ENCODE results near the gene SCP2. TPM values are rescaled to one million over a fixed set of nuclear protein-coding genes. Genes with fewer than 3 reads are reported as not detected.

The SCP2 gene
- total and polyA plus RNA-seq, 2 of the 4 experiments (the other 2 are of a cell fraction): 70.4 to 83.1 TPM

DNA sequence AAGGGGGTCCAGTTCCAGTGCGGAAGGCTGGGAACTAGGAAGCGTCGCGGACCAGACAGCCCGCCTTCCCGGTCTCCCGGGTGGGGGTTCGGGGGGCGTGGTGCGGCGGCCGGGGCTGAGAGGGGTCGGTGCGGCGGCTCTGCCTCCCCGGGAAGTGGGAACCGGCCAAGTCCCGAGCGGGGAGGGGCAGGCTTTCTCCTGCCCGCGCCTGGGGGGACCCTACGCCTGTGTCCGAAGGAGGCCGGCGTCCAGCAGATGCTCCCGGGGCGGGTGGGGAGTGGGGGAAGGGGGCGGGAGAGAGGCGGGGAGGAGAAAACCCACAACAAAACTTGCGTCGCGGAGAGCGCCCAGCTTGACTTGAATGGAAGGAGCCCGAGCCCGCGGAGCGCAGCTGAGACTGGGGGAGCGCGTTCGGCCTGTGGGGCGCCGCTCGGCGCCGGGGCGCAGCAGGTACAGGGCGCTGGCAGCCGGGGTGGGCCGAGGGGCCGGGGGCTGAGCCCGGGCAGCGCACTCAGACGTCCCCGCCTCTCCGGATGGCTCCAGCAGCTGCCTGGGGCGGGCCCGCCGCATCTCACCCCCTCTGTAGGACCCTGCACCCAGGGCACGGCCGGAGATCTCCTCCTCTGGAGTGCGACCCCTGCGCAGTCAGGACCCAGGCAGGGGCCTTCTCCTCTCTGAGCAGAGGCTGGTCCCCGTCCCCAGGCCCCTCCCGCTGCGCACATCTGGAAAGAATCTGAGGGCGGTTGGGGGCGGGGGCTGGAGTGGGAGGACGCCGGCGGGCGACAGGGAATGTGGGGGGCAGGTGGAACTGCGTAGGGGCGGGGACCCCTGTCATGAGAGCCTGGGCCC, 135.0 kb downstream of the SCP2 start, which contains the start of gene PODN:
TSS of gene PODN (plus strand) at position 355 of the 849 bp plus-strand sequence. CDS start 7,643 bp downstream, outside the sequence.
- Histone ChIP-seq H2AK5ac (ENCODE audit: low read depth, low read length) (peak within 1 kb of the TSS; percentile 95), H3K9me3 (ENCODE audit: control insufficient read depth, insufficient read depth, low read length) (no peaks in the 10 kb centered on the region), H3K4ac (ENCODE audit: low read depth, low read length) (peak within 1 kb of the TSS; percentile 89), H3K36me3 (ENCODE audit: control insufficient read depth, insufficient read depth, low read length) (no peaks in the 10 kb centered on the region), H4K5ac (ENCODE audit: low read depth, low read length) (peak within 1 kb of the TSS; percentile 78), H2AFZ (replicated peaks; ENCODE audit: low read length, poor library complexity) (peak within 1 kb of the TSS; percentile 92), H3K4me1 (ENCODE audit: control insufficient read depth, insufficient read depth, low read length) (peaks cover 13% of the 10 kb centered on the region), H3K27me3 (ENCODE audit: control insufficient read depth, insufficient read depth, low read length) (peaks cover 2% of the 10 kb centered on the region; the same call in 1 of the 2 replicates), H3K79me1 (ENCODE audit: low read depth in 1 of 2, low read length in 2 of 2) (peaks cover 0 to 6% of the 10 kb centered on the region in 2 experiments; a peak in 1 of 4 replicates), H2AK9ac (replicated peaks; ENCODE audit: low read depth, low read length, poor library complexity) (peak within 1 kb of the TSS; percentile 77), H2BK20ac (ENCODE audit: low read depth, low read length) (peak within 1 kb of the TSS; percentile 57), H3K18ac (ENCODE audit: low read depth, low read length) (peak within 1 kb of the TSS; percentile 84), H2BK120ac (ENCODE audit: low read depth, low read length) (peak within 1 kb of the TSS; percentile 69), H3K4me3 (ENCODE audit: insufficient read depth, low read depth, low read length) (peak within 1 kb of the TSS; percentile 92), H3K23ac (ENCODE audit: low read depth, low read length) (peak within 1 kb of the TSS; percentile 77), H3K4me2 (ENCODE audit: low read depth, low read length) (peak within 1 kb of the TSS; percentile 92), H3K9me1 (ENCODE audit: insufficient read depth, low read length) (peaks cover 3% of the 10 kb centered on the region; the same call in 1 of the 2 replicates), H2BK5ac (ENCODE audit: low read depth, low read length, poor library complexity, severe bottlenecking) (peak within 1 kb of the TSS; percentile 29), H4K91ac (ENCODE audit: insufficient read depth, low read depth, low read length) (peak within 1 kb of the TSS; percentile 83), H3K9ac (ENCODE audit: low read depth, low read length) (peak within 1 kb of the TSS; percentile 70), H2BK15ac (ENCODE audit: low read depth, low read length) (peak within 1 kb of the TSS; percentile 34; the same call in 1 of the 3 replicates), H3K14ac (replicated peaks; ENCODE audit: low read depth, low read length) (peak within 1 kb of the TSS; percentile 74), H3K56ac (ENCODE audit: extremely low read depth, insufficient read depth, low read length) (no peak within 1 kb of the TSS), H4K20me1 (ENCODE audit: insufficient read depth, low read length) (no peaks in the 10 kb centered on the region), H4K8ac (ENCODE audit: low read depth in 2 of 2, low read length in 2 of 2) (peak within 1 kb of the TSS; percentile 64 to 83; a peak in 2 of 4 replicates), H3K27ac (ENCODE audit: insufficient read depth, low read length) (peak within 1 kb of the TSS; percentile 9; the same call in 1 of the 2 replicates)
- intact Hi-C loops (cut with micrococcal nuclease) (loop anchor here (5.0 kb wide), 2 partner anchors 120 to 135 kb away; partner anchors contain the start of gene CPT2), in situ Hi-C loops (cut with MboI; ENCODE audit: low sequenced_read_pairs) (no loop called here), dilution Hi-C loops (cut with HindIII; ENCODE audit: low sequenced_read_pairs, unreplicated experiment) (no loop called here)
- 4% methylated on average over 24 of the region's 73 CpGs; no CpG with 5 or more reads in 1 of the 2 experiments for WGBS, 2 experiments (ENCODE audit: extremely low coverage in 2 of 2, insufficient read length in 1 of 2)
- ATAC-seq (ENCODE audit: low read depth): peak; percentile 57
- no TSS peak for BruUV-seq (replicated peaks)
- TF ChIP-seq RFX5 (IDR thresholded peaks at IDR 0.05; ENCODE audit: low read depth, low read length): no peak
- TF ChIP-seq FOS (IDR thresholded peaks at IDR 0.05; ENCODE audit: low read depth, low read length): no peak
- TF ChIP-seq MXI1 (IDR thresholded peaks at IDR 0.05; ENCODE audit: borderline replicate concordance, low read depth, low read length): no peak
- TF ChIP-seq, protein P1, sequence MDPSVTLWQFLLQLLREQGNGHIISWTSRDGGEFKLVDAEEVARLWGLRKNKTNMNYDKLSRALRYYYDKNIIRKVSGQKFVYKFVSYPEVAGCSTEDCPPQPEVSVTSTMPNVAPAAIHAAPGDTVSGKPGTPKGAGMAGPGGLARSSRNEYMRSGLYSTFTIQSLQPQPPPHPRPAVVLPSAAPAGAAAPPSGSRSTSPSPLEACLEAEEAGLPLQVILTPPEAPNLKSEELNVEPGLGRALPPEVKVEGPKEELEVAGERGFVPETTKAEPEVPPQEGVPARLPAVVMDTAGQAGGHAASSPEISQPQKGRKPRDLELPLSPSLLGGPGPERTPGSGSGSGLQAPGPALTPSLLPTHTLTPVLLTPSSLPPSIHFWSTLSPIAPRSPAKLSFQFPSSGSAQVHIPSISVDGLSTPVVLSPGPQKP (IDR thresholded peaks at IDR 0.05; ENCODE audit: borderline replicate concordance, low read depth, low read length): no peak
- TF ChIP-seq SMC3 (IDR thresholded peaks at IDR 0.05; ENCODE audit: low read depth, low read length): no peak
- no peak for TF ChIP-seq CEBPB (IDR thresholded peaks at IDR 0.05; ENCODE audit: low read depth, low read length)
- TF ChIP-seq, protein P2, sequence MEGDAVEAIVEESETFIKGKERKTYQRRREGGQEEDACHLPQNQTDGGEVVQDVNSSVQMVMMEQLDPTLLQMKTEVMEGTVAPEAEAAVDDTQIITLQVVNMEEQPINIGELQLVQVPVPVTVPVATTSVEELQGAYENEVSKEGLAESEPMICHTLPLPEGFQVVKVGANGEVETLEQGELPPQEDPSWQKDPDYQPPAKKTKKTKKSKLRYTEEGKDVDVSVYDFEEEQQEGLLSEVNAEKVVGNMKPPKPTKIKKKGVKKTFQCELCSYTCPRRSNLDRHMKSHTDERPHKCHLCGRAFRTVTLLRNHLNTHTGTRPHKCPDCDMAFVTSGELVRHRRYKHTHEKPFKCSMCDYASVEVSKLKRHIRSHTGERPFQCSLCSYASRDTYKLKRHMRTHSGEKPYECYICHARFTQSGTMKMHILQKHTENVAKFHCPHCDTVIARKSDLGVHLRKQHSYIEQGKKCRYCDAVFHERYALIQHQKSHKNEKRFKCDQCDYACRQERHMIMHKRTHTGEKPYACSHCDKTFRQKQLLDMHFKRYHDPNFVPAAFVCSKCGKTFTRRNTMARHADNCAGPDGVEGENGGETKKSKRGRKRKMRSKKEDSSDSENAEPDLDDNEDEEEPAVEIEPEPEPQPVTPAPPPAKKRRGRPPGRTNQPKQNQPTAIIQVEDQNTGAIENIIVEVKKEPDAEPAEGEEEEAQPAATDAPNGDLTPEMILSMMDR (conservative IDR thresholded peaks at IDR 0.05; ENCODE audit: low read depth, low read length): no peak
- TF ChIP-seq CHD1 (IDR thresholded peaks at IDR 0.05; ENCODE audit: low read depth, low read length): no peak
- no peak for TF ChIP-seq MAFK (IDR thresholded peaks at IDR 0.05; ENCODE audit: low read depth, low read length)
- TF ChIP-seq NFE2L2 (IDR thresholded peaks at IDR 0.05; ENCODE audit: low read depth, low read length): no peak
- TF ChIP-seq, protein P3, sequence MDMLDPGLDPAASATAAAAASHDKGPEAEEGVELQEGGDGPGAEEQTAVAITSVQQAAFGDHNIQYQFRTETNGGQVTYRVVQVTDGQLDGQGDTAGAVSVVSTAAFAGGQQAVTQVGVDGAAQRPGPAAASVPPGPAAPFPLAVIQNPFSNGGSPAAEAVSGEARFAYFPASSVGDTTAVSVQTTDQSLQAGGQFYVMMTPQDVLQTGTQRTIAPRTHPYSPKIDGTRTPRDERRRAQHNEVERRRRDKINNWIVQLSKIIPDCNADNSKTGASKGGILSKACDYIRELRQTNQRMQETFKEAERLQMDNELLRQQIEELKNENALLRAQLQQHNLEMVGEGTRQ (IDR thresholded peaks at IDR 0.05; ENCODE audit: low read depth, low read length): no peak
- TF ChIP-seq MAZ (IDR thresholded peaks at IDR 0.05; ENCODE audit: borderline replicate concordance, low read depth, low read length): no peak
- no peak for TF ChIP-seq BHLHE40 (IDR thresholded peaks at IDR 0.05; ENCODE audit: low read depth, low read length)
- ChIA-PET CTCF (no interaction called here), POLR2A (ENCODE audit: unreplicated experiment) (no interaction called here)
- no peak for DNase-seq
